OCI-LY7 (cell line): ENCODE measurements around the gene FAM120B. TPM values are rescaled to one million over a fixed set of nuclear protein-coding genes. Genes with fewer than 3 reads are reported as not detected.

ENCODE experiments used
- BruUV-seq: library from RNA; stranded (reverse); fragments of 400-500 nt; replicated peaks from 2 replicates; lab custom pipeline; 2021; lab: Mats Ljungman, UMichigan
- CTCF ChIA-PET: fragments of 300-600 bp; sonication (Branson Sonifier 250); formaldehyde crosslinking; loops from one replicate; lab custom pipeline; 2022; ENCODE audit warnings: antibody characterized with exemption; ENCODE audit not compliant: unreplicated experiment; lab: Charles Lee
- POLR2A ChIA-PET: fragments of 300-600 bp; sonication (Branson Sonifier 250); formaldehyde crosslinking; loops from one replicate; lab custom pipeline; 2022; ENCODE audit warnings: antibody characterized with exemption; lab: Charles Lee
- DNase-seq: peaks from one replicate; pipeline ENCODE4 v3.0.0-alpha.2; 2015; ENCODE audit warnings: low spot score
- H2AFZ ChIP-seq: fragments of 200-600 bp; sonication (generic), shearing (Covaris generic); 2 replicates; pipeline ENCODE4 v1.6.1; 2014; ENCODE audit warnings: mild to moderate bottlenecking, antibody characterized with exemption, low read length, moderate library complexity
- H3K27ac ChIP-seq: fragments of 200-600 bp; sonication (generic); 2 replicates; pipeline ENCODE4 v1.5.1; 2014; ENCODE audit warnings: mixed run types, low read depth, mild to moderate bottlenecking, moderate library complexity, low read length, inconsistent platforms; ENCODE audit not compliant: poor library complexity, severe bottlenecking
- H3K36me3 ChIP-seq: fragments of 200-600 bp; sonication (generic); 2 replicates; pipeline ENCODE4 v1.6.1; 2014; ENCODE audit warnings: mild to moderate bottlenecking, antibody characterized with exemption, low read length, moderate library complexity, mixed read lengths; ENCODE audit not compliant: insufficient read depth
- H3K4me1 ChIP-seq: fragments of 200-600 bp; sonication (generic); 2 replicates; pipeline ENCODE4 v1.5.1; 2014; ENCODE audit warnings: mild to moderate bottlenecking, low read length; ENCODE audit not compliant: insufficient read depth, poor library complexity, severe bottlenecking
- H3K4me2 ChIP-seq: fragments of 200-600 bp; sonication (generic); 2 replicates; pipeline ENCODE4 v1.6.1; 2014; ENCODE audit warnings: mild to moderate bottlenecking, low read length
- H3K4me3 ChIP-seq: fragments of 200-600 bp; sonication (generic); 2 replicates; pipeline ENCODE4 v1.5.1; 2014; ENCODE audit warnings: mild to moderate bottlenecking, low read depth, low read length; ENCODE audit not compliant: poor library complexity, severe bottlenecking
- H3K79me2 ChIP-seq: fragments of 200-600 bp; sonication (generic); 2 replicates; pipeline ENCODE4 v1.6.1; 2016; ENCODE audit warnings: low read depth, mild to moderate bottlenecking, low read length, moderate library complexity, mixed read lengths; ENCODE audit not compliant: insufficient read depth
- H3K9me2 ChIP-seq: fragments of 200-600 bp; sonication (generic); 2 replicates; pipeline ENCODE4 v1.6.1; 2016; ENCODE audit warnings: mild to moderate bottlenecking, low read length, mixed read lengths; ENCODE audit not compliant: insufficient read depth
- H3K9me3 ChIP-seq: fragments of 200-600 bp; sonication (generic); 2 replicates; pipeline ENCODE4 v1.6.1; 2014; ENCODE audit warnings: mild to moderate bottlenecking, mixed run types, low read length, mixed read lengths
- H4K20me1 ChIP-seq: fragments of 200-600 bp; sonication (generic); 2 replicates; pipeline ENCODE4 v1.6.1; 2014; ENCODE audit warnings: mild to moderate bottlenecking, antibody characterized with exemption, low read length, moderate library complexity, mixed read lengths; ENCODE audit not compliant: insufficient read depth
- EZH2phosphoT487 ChIP-seq: fragments of 200-600 bp; sonication (generic); IDR thresholded peaks from 2 replicates; pipeline ENCODE4 v1.6.1; 2018; ENCODE audit warnings: low read depth, borderline replicate concordance, mild to moderate bottlenecking, mixed run types, antibody characterized with exemption, low read length, moderate library complexity, mixed read lengths
- intact Hi-C: fragments of 100-400 bp; cut with micrococcal nuclease; formaldehyde crosslinking; loops from one replicate; pipeline ENCODE4 v1.10.0; 2022; ENCODE audit not compliant: unreplicated experiment
- total RNA-seq, 2 experiments: library from RNA; depleted of rRNA in 1 of 2; stranded (reverse); fragments of >200 nt in 1 of 2; shearing (Covaris generic) in 1 of 2; gene quantifications; 2 replicates each; pipeline ENCODE4 v1.2.3, GENCODE V29; 2014 to 2022
- TF ChIP-seq, protein P1 (sequence below): fragments of 200-600 bp; sonication (generic); conservative IDR thresholded peaks from 2 replicates; pipeline ENCODE4 v1.5.1; 2014; ENCODE audit warnings: mild to moderate bottlenecking, antibody characterized with exemption, low read length, moderate library complexity, mixed read lengths

The FAM120B gene
- total RNA-seq, 2 experiments from 2014 or later = 12.8 to 32.9 TPM

GRCh38 chr6:170451762-170452651 is 145.4 kb downstream of the FAM120B start:
- no peaks in the 10 kb centered on the region for H3K79me2 ChIP-seq
- H2AFZ ChIP-seq = no peak overlapping the region
- no peak overlapping the region for H3K27ac ChIP-seq
- TF ChIP-seq, protein P1, sequence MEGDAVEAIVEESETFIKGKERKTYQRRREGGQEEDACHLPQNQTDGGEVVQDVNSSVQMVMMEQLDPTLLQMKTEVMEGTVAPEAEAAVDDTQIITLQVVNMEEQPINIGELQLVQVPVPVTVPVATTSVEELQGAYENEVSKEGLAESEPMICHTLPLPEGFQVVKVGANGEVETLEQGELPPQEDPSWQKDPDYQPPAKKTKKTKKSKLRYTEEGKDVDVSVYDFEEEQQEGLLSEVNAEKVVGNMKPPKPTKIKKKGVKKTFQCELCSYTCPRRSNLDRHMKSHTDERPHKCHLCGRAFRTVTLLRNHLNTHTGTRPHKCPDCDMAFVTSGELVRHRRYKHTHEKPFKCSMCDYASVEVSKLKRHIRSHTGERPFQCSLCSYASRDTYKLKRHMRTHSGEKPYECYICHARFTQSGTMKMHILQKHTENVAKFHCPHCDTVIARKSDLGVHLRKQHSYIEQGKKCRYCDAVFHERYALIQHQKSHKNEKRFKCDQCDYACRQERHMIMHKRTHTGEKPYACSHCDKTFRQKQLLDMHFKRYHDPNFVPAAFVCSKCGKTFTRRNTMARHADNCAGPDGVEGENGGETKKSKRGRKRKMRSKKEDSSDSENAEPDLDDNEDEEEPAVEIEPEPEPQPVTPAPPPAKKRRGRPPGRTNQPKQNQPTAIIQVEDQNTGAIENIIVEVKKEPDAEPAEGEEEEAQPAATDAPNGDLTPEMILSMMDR = no peak
- no peak for TF ChIP-seq EZH2phosphoT487
- CTCF ChIA-PET = interaction anchor here (0.5 kb wide), 1 partner anchor 74 kb away, joined by 4 read pairs; no protein-coding TSS in a partner anchor
- no peaks in the 10 kb centered on the region for H4K20me1 ChIP-seq
- no peak for DNase-seq
- intact Hi-C loops = no loop called here
- no peak overlapping the region for H3K4me3 ChIP-seq
- POLR2A ChIA-PET = interaction anchor here (0.6 kb wide), 1 partner anchor 912 kb away, joined by 3 read pairs; no protein-coding TSS in a partner anchor
- H3K9me2 ChIP-seq = no peaks in the 10 kb centered on the region
- no peak overlapping the region for H3K4me2 ChIP-seq
- no peaks in the 10 kb centered on the region for H3K36me3 ChIP-seq
- BruUV-seq = no TSS peak
- H3K4me1 ChIP-seq = no peaks in the 10 kb centered on the region
- H3K9me3 ChIP-seq = no peaks in the 10 kb centered on the region

GRCh38 chr6:170452767-170453545 is 146.4 kb downstream of the FAM120B start:
- Histone ChIP-seq H3K4me1 (no peaks in the 10 kb centered on the region), H3K4me3 (no peak overlapping the region), H3K9me3 (no peaks in the 10 kb centered on the region), H3K4me2 (no peak overlapping the region), H3K27ac (no peak overlapping the region), H3K79me2 (no peaks in the 10 kb centered on the region), H4K20me1 (no peaks in the 10 kb centered on the region), H3K9me2 (no peaks in the 10 kb centered on the region), H2AFZ (no peak overlapping the region), H3K36me3 (no peaks in the 10 kb centered on the region)
- DNase-seq = no peak
- CTCF ChIA-PET = no interaction called here
- intact Hi-C loops = no loop called here
- POLR2A ChIA-PET = no interaction called here
- BruUV-seq = no TSS peak
- TF ChIP-seq EZH2phosphoT487 = no peak
- TF ChIP-seq, protein P1 = no peak
